HL-60 (cell line): ENCODE data around the gene SHROOM1.

Experiments
- GABPA ChIP-seq: IDR thresholded peaks from 2 replicates; pipeline ENCODE4 v1.6.1; 2012; ENCODE audit warnings: low read depth
- POLR2AphosphoS5 ChIP-seq: IDR thresholded peaks from 2 replicates; pipeline ENCODE4 v1.6.1; 2012; ENCODE audit warnings: low read depth
- TF ChIP-seq, protein P1 (sequence below): IDR thresholded peaks from one replicate; pipeline ENCODE4 v1.5.1; 2011; ENCODE audit warnings: low read length, control low read depth, inconsistent platforms; ENCODE audit not compliant: insufficient read depth
- TF ChIP-seq, protein P2 (sequence below): IDR thresholded peaks from 2 replicates; pipeline ENCODE4 v1.6.1; 2012; ENCODE audit warnings: low read depth; ENCODE audit not compliant: insufficient replicate concordance

DNA sequence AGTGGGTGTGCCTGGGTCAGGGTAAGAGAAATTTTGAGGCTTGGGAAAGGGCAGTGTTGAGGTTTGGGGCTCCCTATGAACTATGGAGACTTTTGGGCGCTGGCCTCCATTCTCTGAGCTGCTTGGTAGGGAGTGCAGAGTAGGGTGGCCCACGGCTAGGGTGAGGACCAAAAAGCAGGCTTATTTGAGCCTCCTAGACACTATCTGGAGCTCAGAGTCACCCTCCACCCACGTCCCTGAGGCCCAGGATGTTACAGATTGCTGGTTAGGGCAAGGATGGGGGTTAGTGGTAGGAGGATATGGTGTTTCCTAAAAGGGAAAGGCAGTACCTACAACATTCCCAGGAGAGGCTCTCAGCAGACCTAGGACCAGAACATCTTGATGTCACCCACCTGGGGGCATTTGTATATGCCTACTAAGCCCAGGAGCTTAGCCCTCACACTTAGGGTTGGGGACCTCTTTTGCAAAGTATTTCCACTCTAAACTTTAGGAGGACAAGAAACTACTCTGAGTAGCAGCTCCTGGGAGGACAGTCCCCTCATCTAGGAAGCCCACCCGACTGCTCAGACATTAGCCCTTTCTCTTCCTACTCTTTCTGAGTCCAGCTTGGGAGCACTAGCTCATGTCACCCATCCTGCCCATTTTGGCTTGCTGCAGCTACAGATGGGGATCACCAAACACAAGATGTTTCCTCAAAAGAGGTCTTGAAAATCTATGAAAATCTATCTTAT lies 2.3 kb downstream of the SHROOM1 start:
- TF ChIP-seq, protein P1, sequence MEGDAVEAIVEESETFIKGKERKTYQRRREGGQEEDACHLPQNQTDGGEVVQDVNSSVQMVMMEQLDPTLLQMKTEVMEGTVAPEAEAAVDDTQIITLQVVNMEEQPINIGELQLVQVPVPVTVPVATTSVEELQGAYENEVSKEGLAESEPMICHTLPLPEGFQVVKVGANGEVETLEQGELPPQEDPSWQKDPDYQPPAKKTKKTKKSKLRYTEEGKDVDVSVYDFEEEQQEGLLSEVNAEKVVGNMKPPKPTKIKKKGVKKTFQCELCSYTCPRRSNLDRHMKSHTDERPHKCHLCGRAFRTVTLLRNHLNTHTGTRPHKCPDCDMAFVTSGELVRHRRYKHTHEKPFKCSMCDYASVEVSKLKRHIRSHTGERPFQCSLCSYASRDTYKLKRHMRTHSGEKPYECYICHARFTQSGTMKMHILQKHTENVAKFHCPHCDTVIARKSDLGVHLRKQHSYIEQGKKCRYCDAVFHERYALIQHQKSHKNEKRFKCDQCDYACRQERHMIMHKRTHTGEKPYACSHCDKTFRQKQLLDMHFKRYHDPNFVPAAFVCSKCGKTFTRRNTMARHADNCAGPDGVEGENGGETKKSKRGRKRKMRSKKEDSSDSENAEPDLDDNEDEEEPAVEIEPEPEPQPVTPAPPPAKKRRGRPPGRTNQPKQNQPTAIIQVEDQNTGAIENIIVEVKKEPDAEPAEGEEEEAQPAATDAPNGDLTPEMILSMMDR, result no peak
- TF ChIP-seq, protein P2, sequence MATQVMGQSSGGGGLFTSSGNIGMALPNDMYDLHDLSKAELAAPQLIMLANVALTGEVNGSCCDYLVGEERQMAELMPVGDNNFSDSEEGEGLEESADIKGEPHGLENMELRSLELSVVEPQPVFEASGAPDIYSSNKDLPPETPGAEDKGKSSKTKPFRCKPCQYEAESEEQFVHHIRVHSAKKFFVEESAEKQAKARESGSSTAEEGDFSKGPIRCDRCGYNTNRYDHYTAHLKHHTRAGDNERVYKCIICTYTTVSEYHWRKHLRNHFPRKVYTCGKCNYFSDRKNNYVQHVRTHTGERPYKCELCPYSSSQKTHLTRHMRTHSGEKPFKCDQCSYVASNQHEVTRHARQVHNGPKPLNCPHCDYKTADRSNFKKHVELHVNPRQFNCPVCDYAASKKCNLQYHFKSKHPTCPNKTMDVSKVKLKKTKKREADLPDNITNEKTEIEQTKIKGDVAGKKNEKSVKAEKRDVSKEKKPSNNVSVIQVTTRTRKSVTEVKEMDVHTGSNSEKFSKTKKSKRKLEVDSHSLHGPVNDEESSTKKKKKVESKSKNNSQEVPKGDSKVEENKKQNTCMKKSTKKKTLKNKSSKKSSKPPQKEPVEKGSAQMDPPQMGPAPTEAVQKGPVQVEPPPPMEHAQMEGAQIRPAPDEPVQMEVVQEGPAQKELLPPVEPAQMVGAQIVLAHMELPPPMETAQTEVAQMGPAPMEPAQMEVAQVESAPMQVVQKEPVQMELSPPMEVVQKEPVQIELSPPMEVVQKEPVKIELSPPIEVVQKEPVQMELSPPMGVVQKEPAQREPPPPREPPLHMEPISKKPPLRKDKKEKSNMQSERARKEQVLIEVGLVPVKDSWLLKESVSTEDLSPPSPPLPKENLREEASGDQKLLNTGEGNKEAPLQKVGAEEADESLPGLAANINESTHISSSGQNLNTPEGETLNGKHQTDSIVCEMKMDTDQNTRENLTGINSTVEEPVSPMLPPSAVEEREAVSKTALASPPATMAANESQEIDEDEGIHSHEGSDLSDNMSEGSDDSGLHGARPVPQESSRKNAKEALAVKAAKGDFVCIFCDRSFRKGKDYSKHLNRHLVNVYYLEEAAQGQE, result no peak
- TF ChIP-seq POLR2AphosphoS5 (no peak), GABPA (no peak)
